Cardiac muscle cell (in vitro differentiated cells and primary cell): ENCODE data around the gene BRSK1. TPM values are rescaled to one million over a fixed set of nuclear protein-coding genes. Genes with fewer than 3 reads are reported as not detected.

Source experiments
- DNase-seq, 2 donors: peaks; one replicate each; pipeline versions ENCODE4 v3.0.0 to v3.0.0-alpha.2; 2010 to 2017; ENCODE audit warnings: low read depth in 1 of 2, low spot score in 1 of 2
- H3K27ac ChIP-seq: fragments of 200-600 bp; sonication (generic); 2 replicates; pipeline ENCODE4 v1.5.1; 2016
- H3K27me3 ChIP-seq: fragments of 200-600 bp; sonication (generic); 2 replicates; pipeline ENCODE4 v1.6.0; 2016; ENCODE audit warnings: control low read depth
- H3K36me3 ChIP-seq: fragments of 200-600 bp; sonication (generic); 2 replicates; pipeline ENCODE4 v1.5.1; 2016; ENCODE audit warnings: control low read depth
- H3K4me1 ChIP-seq: fragments of 200-600 bp; sonication (generic); 2 replicates; pipeline ENCODE4 v1.8.1; 2017; ENCODE audit warnings: low read depth, mild to moderate bottlenecking, mixed run types
- H3K4me3 ChIP-seq: fragments of 200-600 bp; sonication (generic); 2 replicates; pipeline ENCODE4 v1.5.1; 2016; ENCODE audit warnings: mild to moderate bottlenecking
- H3K9me3 ChIP-seq: fragments of 200-600 bp; sonication (generic); 2 replicates; pipeline ENCODE4 v1.5.1; 2017; ENCODE audit warnings: low read depth, mild to moderate bottlenecking, control low read depth
- CTCF ChIP-seq: IDR thresholded peaks from 2 replicates; pipeline ENCODE4 v1.5.1; 2012; ENCODE audit warnings: low read depth, mild to moderate bottlenecking, low read length
- polyA plus RNA-seq: library from polyadenylated mRNA; unstranded; fragments of >200 nt; fragmentation: Nextera tagmentation; extraction: Ambion mirVana; gene quantifications from 2 replicates; pipeline ENCODE4 v1.2.1, GENCODE V29; 2016
- total RNA-seq: library from RNA; depleted of rRNA; stranded (reverse); fragments of >200 nt; gene quantifications from 2 replicates; pipeline ENCODE4 v1.2.3, GENCODE V29; 2016

The BRSK1 gene
- total and polyA plus RNA-seq, 2 experiments from 2014 or later = 3.5 to 34.4 TPM

GRCh38 chr19:55287361-55288079, 3.7 kb downstream of the BRSK1 start:
- DNase-seq = no peak
- peaks cover 8% of the 10 kb centered on the region for H3K4me1 ChIP-seq
- no peak overlapping the region for H3K4me3 ChIP-seq
- no peaks in the 10 kb centered on the region for H3K9me3 ChIP-seq
- H3K36me3 ChIP-seq = peaks cover 21% of the 10 kb centered on the region
- H3K27me3 ChIP-seq = no peaks in the 10 kb centered on the region
- no peak for TF ChIP-seq CTCF
- H3K27ac ChIP-seq = no peak overlapping the region

GRCh38 chr19:55289117-55289796, 5.5 kb downstream of the BRSK1 start:
- H3K36me3 ChIP-seq = peaks cover 24% of the 10 kb centered on the region
- peak in 1 of 2 donors; percentile 10 for DNase-seq

GRCh38 chr19:55297267-55297666, 13.5 kb downstream of the BRSK1 start:
- no peak for DNase-seq
- Histone ChIP-seq H3K27me3 (no peaks in the 10 kb centered on the region), H3K36me3 (peaks cover 15% of the 10 kb centered on the region), H3K9me3 (no peaks in the 10 kb centered on the region), H3K4me3 (no peak overlapping the region), H3K27ac (no peak overlapping the region), H3K4me1 (no peaks in the 10 kb centered on the region)
- no peak for TF ChIP-seq CTCF

More at GRCh38 chr19:55289117-55289796, 5.5 kb downstream of the BRSK1 start:
- TF ChIP-seq CTCF = no peak
- Histone ChIP-seq H3K27me3 (no peaks in the 10 kb centered on the region), H3K4me1 (peaks cover 8% of the 10 kb centered on the region), H3K27ac (no peak overlapping the region), H3K4me3 (no peak overlapping the region), H3K9me3 (no peaks in the 10 kb centered on the region)

- Histone ChIP-seq H3K27ac (no peak overlapping the region), H3K9me3 (no peaks in the 10 kb centered on the region), H3K36me3 (peaks cover 26% of the 10 kb centered on the region), H3K27me3 (no peaks in the 10 kb centered on the region), H3K4me3 (no peak overlapping the region), H3K4me1 (no peaks in the 10 kb centered on the region)
- no peak for DNase-seq
- TF ChIP-seq CTCF = no peak
These were observed 16.2 kb downstream of the BRSK1 start for GRCh38 chr19:55299991-55300390.

- Histone ChIP-seq H3K4me1 (no peaks in the 10 kb centered on the region), H3K27me3 (no peaks in the 10 kb centered on the region), H3K27ac (no peak overlapping the region), H3K36me3 (peaks cover 24% of the 10 kb centered on the region), H3K9me3 (no peaks in the 10 kb centered on the region), H3K4me3 (no peak overlapping the region)
- no peak for TF ChIP-seq CTCF
- no peak for DNase-seq
These were observed 17.2 kb downstream of the BRSK1 start for GRCh38 chr19:55300886-55301458.
